HepG2 (cell line): ENCODE data around the gene SLC9B2. TPM values are rescaled to one million over a fixed set of nuclear protein-coding genes. Genes with fewer than 3 reads are reported as not detected.

ENCODE experiments used
- ATAC-seq: fragments of 200-7000 bp; cut with Tn5 transposase; 3 replicates; pipeline ENCODE4 v1.9.1; 2020; ENCODE audit warnings: mild to moderate bottlenecking, moderate library complexity
- BruUV-seq: library from RNA; stranded (reverse); fragments of 400-500 nt; replicated peaks from 2 replicates; lab custom pipeline; 2021; lab: Mats Ljungman, UMichigan
- CTCF ChIA-PET: fragments of 300-600 bp; formaldehyde crosslinking; extraction: SDS; loops from one replicate; lab custom pipeline; 2021; ENCODE audit warnings: low total read pairs, inconsistent platforms, low intra/inter-chr PET ratio; lab: Yijun Ruan, JAX
- POLR2A ChIA-PET: fragments of 350-600 bp; sonication (Branson Sonifier 250); formaldehyde crosslinking; loops from one replicate; lab custom pipeline; 2020; ENCODE audit warnings: antibody characterized with exemption, inconsistent platforms; lab: Yijun Ruan, JAX
- DNase-seq: peaks from one replicate; pipeline ENCODE4 v3.0.0-alpha.2; 2015; ENCODE audit warnings: low spot score
- FAIRE-seq: peaks from 3 replicates; lab custom pipeline; 2011; peaks lifted over from hg19 to GRCh38; lab: Jason Lieb, UNC
- H2AFZ ChIP-seq: one replicate; pipeline ENCODE4 v1.6.1; 2011; ENCODE audit warnings: low read length, inconsistent platforms
- H3K27ac ChIP-seq: fragments of 300-600 bp; 3 replicates; pipeline ENCODE4 v1.8.0; 2011; ENCODE audit warnings: mixed run types, mild to moderate bottlenecking, mixed read lengths, low read length, inconsistent platforms; ENCODE audit not compliant: insufficient read depth; ENCODE audit errors: extremely low read length
- H3K27me3 ChIP-seq, 2 experiments: fragments of 200-600 bp in 1 of 2; 2 replicates in 1 of 2; 3 replicates in 1 of 2; pipeline versions ENCODE4 v1.6.0 to v1.8.0; 2011; ENCODE audit warnings: low read length in 2 of 2, mild to moderate bottlenecking in 2 of 2, moderate library complexity in 2 of 2, inconsistent platforms in 1 of 2; ENCODE audit not compliant: insufficient read depth in 2 of 2, control insufficient read depth in 1 of 2
- H3K36me3 ChIP-seq, 2 experiments: fragments of 200-600 bp in 1 of 2; replicated peaks in 1 of 2; 2 replicates in 1 of 2; 3 replicates in 1 of 2; pipeline versions ENCODE4 v1.5.1 to v1.8.0; 2011; ENCODE audit warnings: low read length in 2 of 2, inconsistent platforms in 1 of 2; ENCODE audit not compliant: insufficient read depth in 2 of 2, control insufficient read depth in 1 of 2
- H3K4me1 ChIP-seq: 2 replicates; pipeline ENCODE4 v1.5.1; 2012; ENCODE audit warnings: low read length, inconsistent platforms; ENCODE audit not compliant: insufficient read depth
- H3K4me2 ChIP-seq: 2 replicates; pipeline ENCODE4 v1.6.0; 2011; ENCODE audit warnings: low read depth, low read length, inconsistent platforms
- H3K4me3 ChIP-seq, 3 experiments: fragments of 200-600 bp in 1 of 3; sonication (generic), shearing (Covaris generic) in 1 of 3; replicated peaks in 1 of 3; 2 replicates each; pipeline ENCODE4 v1.5.1; 2011 to 2016; ENCODE audit warnings: low read length in 3 of 3, inconsistent platforms in 2 of 3, low read depth in 2 of 3, mild to moderate bottlenecking in 2 of 3, control low read depth in 1 of 3, mixed read lengths in 1 of 3; ENCODE audit not compliant: insufficient read depth in 1 of 3
- H3K79me2 ChIP-seq: one replicate; pipeline ENCODE4 v1.6.1; 2011; ENCODE audit warnings: low read length, inconsistent platforms; ENCODE audit not compliant: insufficient read depth
- H3K9ac ChIP-seq: 2 replicates; pipeline ENCODE4 v1.6.0; 2011; ENCODE audit warnings: mild to moderate bottlenecking, low read depth, low read length, inconsistent platforms; ENCODE audit not compliant: insufficient read depth
- H3K9me3 ChIP-seq: 2 replicates; pipeline ENCODE4 v1.5.1; 2012; ENCODE audit warnings: mild to moderate bottlenecking, low read length
- H4K20me1 ChIP-seq: 2 replicates; pipeline ENCODE4 v1.6.0; 2011; ENCODE audit warnings: inconsistent platforms, mild to moderate bottlenecking, low read length, moderate library complexity; ENCODE audit not compliant: insufficient read depth
- HMGXB4 ChIP-seq, 2 experiments: sonication (generic) in 1 of 2; formaldehyde crosslinking in 1 of 2; IDR thresholded peaks; 2 replicates each; pipeline versions ENCODE4 v1.4.0 to v1.6.1; 2018 to 2020; ENCODE audit warnings: missing genetic modification reagents in 2 of 2, borderline replicate concordance in 1 of 2, low read depth in 1 of 2, mild to moderate bottlenecking in 1 of 2, missing biosample characterization in 1 of 2
- MIER3 ChIP-seq: IDR thresholded peaks from 2 replicates; pipeline ENCODE4 v1.6.1; 2016; ENCODE audit warnings: missing compliant biosample characterization, borderline replicate concordance
- RARG ChIP-seq: sonication (generic); formaldehyde crosslinking; IDR thresholded peaks from 2 replicates; pipeline ENCODE4 v1.4.0; 2020; ENCODE audit warnings: low read depth, mild to moderate bottlenecking, missing genetic modification reagents
- RERE ChIP-seq: IDR thresholded peaks from 2 replicates; pipeline ENCODE4 v1.6.1; 2016; ENCODE audit warnings: low read depth, missing genetic modification reagents, missing compliant biosample characterization
- TFDP2 ChIP-seq: sonication (generic); formaldehyde crosslinking; IDR thresholded peaks from 2 replicates; pipeline ENCODE4 v1.4.0; 2020; ENCODE audit warnings: missing genetic modification reagents
- ZNF253 ChIP-seq: sonication (generic); formaldehyde crosslinking; IDR thresholded peaks from 2 replicates; pipeline ENCODE4 v1.8.0; 2022; ENCODE audit warnings: mild to moderate bottlenecking, missing genetic modification reagents, borderline replicate concordance
- ZNF788 ChIP-seq: sonication (generic); formaldehyde crosslinking; IDR thresholded peaks from 2 replicates; pipeline ENCODE4 v1.5.0; 2020; ENCODE audit warnings: mild to moderate bottlenecking, missing genetic modification reagents, borderline replicate concordance
- WGBS: methylation state at CpG from one replicate; pipeline ENCODE4 v1.1.6; 2017; ENCODE audit warnings: low lambda C conversion rate; 5-methylcytosine and 5-hydroxymethylcytosine counted together
- in situ Hi-C: cut with HindIII; loops from 2 replicates; pipeline ENCODE4 v1.10.0; 2017; ENCODE audit warnings: low pct_unique_long_range_greater_than_20kb; ENCODE audit not compliant: extremely low pct_ligation_motif_present
- intact Hi-C: fragments of 100-400 bp; cut with micrococcal nuclease; formaldehyde crosslinking; loops from one replicate; pipeline ENCODE4 v1.10.0; 2022; ENCODE audit not compliant: unreplicated experiment
- polyA plus RNA-seq, 8 experiments: library from polyadenylated mRNA; depleted of rRNA in 3 of 8; stranded (reverse) in 7 of 8; unstranded in 1 of 8; fragments of >200 nt; fragmentation: Illumina TruSeq in 4 of 8; extraction: Trizol in 4 of 8; gene quantifications; 2 replicates each; pipeline versions ENCODE4 v1.2.1 to v1.2.3, GENCODE V29; 2011 to 2016; ENCODE audit warnings: low read depth in 4 of 8, missing spikeins in 1 of 8, mixed read lengths in 1 of 8; ENCODE audit not compliant: insufficient read depth in 1 of 8
- total RNA-seq, 5 experiments: library from RNA; depleted of rRNA; stranded (reverse); fragments of >200 nt; fragmentation: Illumina TruSeq; extraction: Trizol; gene quantifications; 2 replicates each; pipeline ENCODE4 v1.2.3, GENCODE V29; 2016; ENCODE audit warnings: low read depth in 1 of 5

Gene SLC9B2
- total and polyA plus RNA-seq, 2 of the 13 experiments (the other 11 are each of a cell fraction or from before 2014, with no cell fraction given), result 23.5 to 38.5 TPM

GRCh38 chr4:102981005-102981404 lies 95.6 kb downstream of the SLC9B2 start:
- Histone ChIP-seq H4K20me1 (no peaks in the 10 kb centered on the region), H3K4me1 (no peaks in the 10 kb centered on the region), H3K4me2 (no peak overlapping the region), H3K27me3 (no peaks in the 10 kb centered on the region; a peak in 1 of 5 replicates), H3K9me3 (no peaks in the 10 kb centered on the region)
- DNase-seq, result no peak
- POLR2A ChIA-PET, result no interaction called here
- CTCF ChIA-PET, result no interaction called here
- no peak for TF ChIP-seq TFDP2
- no peak for TF ChIP-seq ZNF788 (CRISPR knock-in tag)
- TF ChIP-seq RARG (CRISPR knock-in tag), result no peak
- TF ChIP-seq MIER3, result no peak
- no peak for TF ChIP-seq RERE
- TF ChIP-seq ZNF253, result no peak
- TF ChIP-seq HMGXB4 (CRISPR knock-in tag; IDR thresholded peaks at IDR 0.05; ENCODE audit: borderline replicate concordance in 1 of 2, low read depth in 1 of 2), result no peak
- TF ChIP-seq, all 625 proteins: peak for 0
- intact Hi-C loops, result no loop called here
- ATAC-seq (no peak), FAIRE-seq (no peak)
- no peak overlapping the region for H2AFZ ChIP-seq
- BruUV-seq, result no TSS peak
- H3K36me3 ChIP-seq, result no peaks in the 10 kb centered on the region
- WGBS, result 49% methylated on average over 2 of the region's 2 CpGs
- no peak overlapping the region for H3K9ac ChIP-seq
- no peaks in the 10 kb centered on the region for H3K79me2 ChIP-seq
- H3K4me3 ChIP-seq, result no peak overlapping the region
- in situ Hi-C loops, result no loop called here
- H3K27ac ChIP-seq, result no peak overlapping the region

Other genes starting within 250 kb of the SLC9B2 start
- gene UBE2D3, start 249.2 kb downstream of the SLC9B2 start, total RNA-seq (2016; rRNA removed; fragmentation: Illumina TruSeq; extraction: Trizol), result 224 and 265 TPM in 2 replicates
- gene UBE2D3, start 249.2 kb downstream of the SLC9B2 start, polyA plus RNA-seq (2011; rRNA removed), result 217 and 293 TPM in 2 replicates
- 35.5 and 37.7 TPM in 2 replicates for gene CISD2, start 207.8 kb downstream of the SLC9B2 start, total RNA-seq (2016; rRNA removed; fragmentation: Illumina TruSeq; extraction: Trizol)
- gene CISD2, start 207.8 kb downstream of the SLC9B2 start, polyA plus RNA-seq (2011; rRNA removed), result 23.4 and 24.5 TPM in 2 replicates
- 0.20 TPM in 1 of 2 replicates, not detected in the other for gene SLC9B1, start 57.1 kb downstream of the SLC9B2 start, total RNA-seq (2016; rRNA removed; fragmentation: Illumina TruSeq; extraction: Trizol)
- 0.17 and 0.18 TPM in 2 replicates for gene SLC9B1, start 57.1 kb downstream of the SLC9B2 start, polyA plus RNA-seq (2011; rRNA removed)
- gene BDH2, start 23.1 kb upstream of the SLC9B2 start, total RNA-seq (2016; rRNA removed; fragmentation: Illumina TruSeq; extraction: Trizol), result 46.2 and 61.0 TPM in 2 replicates
- 29.1 and 34.8 TPM in 2 replicates for gene BDH2, start 23.1 kb upstream of the SLC9B2 start, polyA plus RNA-seq (2011; rRNA removed)
- gene CENPE, start 121.6 kb upstream of the SLC9B2 start, total RNA-seq (2016; rRNA removed; fragmentation: Illumina TruSeq; extraction: Trizol), result 19.8 and 38.0 TPM in 2 replicates
- gene CENPE, start 121.6 kb upstream of the SLC9B2 start, polyA plus RNA-seq (2011; rRNA removed), result 1.1 and 2.1 TPM in 2 replicates